ENCODE measurements around the gene ATP2A3. TPM values are rescaled to one million over a fixed set of nuclear protein-coding genes. Genes with fewer than 3 reads are reported as not detected.
"Not testable (repeated sequence)": the region's sequence is repeated elsewhere in the genome, so short reads cannot be mapped to it uniquely, and the experiment has no call there.

The ATP2A3 gene
- total RNA-seq, 6 experiments from 2014 or later = 1.5 to 4.3 (median 2.3) TPM

DNA sequence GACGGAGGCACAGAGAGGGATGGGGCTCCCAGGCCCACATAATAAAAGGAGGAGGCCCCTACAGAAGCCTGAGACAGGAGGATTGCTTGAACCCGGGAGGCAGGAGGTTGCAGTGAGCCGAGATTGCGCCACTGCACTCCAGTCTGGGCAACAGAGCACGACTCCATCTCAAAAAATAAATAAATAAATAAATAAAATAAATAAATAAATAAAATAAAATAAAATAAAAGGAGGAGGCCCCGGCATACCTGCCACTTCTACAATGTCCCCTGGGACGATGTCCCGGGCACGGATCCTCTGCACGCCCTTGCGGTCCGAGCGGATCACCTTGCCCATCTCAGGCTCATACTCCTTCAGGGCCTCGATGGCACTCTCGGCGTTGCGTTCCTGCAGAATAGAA lies 13.2 kb downstream of the ATP2A3 start:
- Histone ChIP-seq H3K4me1 (no peaks in the 10 kb centered on the region), H3K27me3 (no peaks in the 10 kb centered on the region), H3K27ac (no peak overlapping the region), H3K9me3 (no peaks in the 10 kb centered on the region), H3K4me3 (no peak overlapping the region), H3K36me3 (no peaks in the 10 kb centered on the region)
- ATAC-seq (no peak), DNase-seq (no peak)
- intact Hi-C loops (cut with DNase I) = no loop called here
- WGBS (ENCODE audit: insufficient coverage, low coverage, low lambda C conversion rate, missing lambda C conversion rate) = 91% methylated on average over 12 of the region's 17 CpGs
- TF ChIP-seq, protein P1, sequence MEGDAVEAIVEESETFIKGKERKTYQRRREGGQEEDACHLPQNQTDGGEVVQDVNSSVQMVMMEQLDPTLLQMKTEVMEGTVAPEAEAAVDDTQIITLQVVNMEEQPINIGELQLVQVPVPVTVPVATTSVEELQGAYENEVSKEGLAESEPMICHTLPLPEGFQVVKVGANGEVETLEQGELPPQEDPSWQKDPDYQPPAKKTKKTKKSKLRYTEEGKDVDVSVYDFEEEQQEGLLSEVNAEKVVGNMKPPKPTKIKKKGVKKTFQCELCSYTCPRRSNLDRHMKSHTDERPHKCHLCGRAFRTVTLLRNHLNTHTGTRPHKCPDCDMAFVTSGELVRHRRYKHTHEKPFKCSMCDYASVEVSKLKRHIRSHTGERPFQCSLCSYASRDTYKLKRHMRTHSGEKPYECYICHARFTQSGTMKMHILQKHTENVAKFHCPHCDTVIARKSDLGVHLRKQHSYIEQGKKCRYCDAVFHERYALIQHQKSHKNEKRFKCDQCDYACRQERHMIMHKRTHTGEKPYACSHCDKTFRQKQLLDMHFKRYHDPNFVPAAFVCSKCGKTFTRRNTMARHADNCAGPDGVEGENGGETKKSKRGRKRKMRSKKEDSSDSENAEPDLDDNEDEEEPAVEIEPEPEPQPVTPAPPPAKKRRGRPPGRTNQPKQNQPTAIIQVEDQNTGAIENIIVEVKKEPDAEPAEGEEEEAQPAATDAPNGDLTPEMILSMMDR (IDR thresholded peaks at IDR 0.05) = no peak
- no peak for TF ChIP-seq POLR2A (IDR thresholded peaks at IDR 0.05)

DNA sequence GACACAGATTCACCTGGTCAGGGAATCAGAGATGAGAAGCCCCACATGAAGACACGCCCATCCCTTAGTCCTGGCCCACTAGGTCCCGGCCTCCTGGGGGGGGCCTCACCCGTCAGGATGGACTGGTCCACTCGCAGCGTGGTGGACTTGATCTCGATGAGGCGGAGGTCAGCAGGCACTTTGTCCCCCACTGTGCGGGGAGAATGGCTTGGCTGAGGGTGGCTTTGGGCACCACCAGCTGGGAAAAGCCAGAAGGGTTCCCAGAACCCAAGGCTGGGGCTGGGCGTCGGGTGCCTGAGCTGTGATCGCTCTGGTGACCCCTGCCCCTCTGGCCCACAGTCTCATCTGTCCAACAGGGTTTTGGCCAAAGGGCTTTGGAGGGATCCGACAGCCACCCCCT lies 13.7 kb downstream of the ATP2A3 start:
- DNase-seq = no peak
- Histone ChIP-seq H3K4me3 (no peak overlapping the region), H3K27me3 (no peaks in the 10 kb centered on the region), H3K9me3 (no peaks in the 10 kb centered on the region), H3K36me3 (no peaks in the 10 kb centered on the region), H3K4me1 (no peaks in the 10 kb centered on the region), H3K27ac (no peak overlapping the region)
- intact Hi-C loops (cut with DNase I) = no loop called here
- 93% methylated on average over 5 of the region's 12 CpGs for WGBS (ENCODE audit: insufficient coverage, low coverage, low lambda C conversion rate, missing lambda C conversion rate)
- TF ChIP-seq POLR2A (IDR thresholded peaks at IDR 0.05) = no peak
- TF ChIP-seq, protein P1 (IDR thresholded peaks at IDR 0.05) = no peak
- ATAC-seq = no peak

DNA sequence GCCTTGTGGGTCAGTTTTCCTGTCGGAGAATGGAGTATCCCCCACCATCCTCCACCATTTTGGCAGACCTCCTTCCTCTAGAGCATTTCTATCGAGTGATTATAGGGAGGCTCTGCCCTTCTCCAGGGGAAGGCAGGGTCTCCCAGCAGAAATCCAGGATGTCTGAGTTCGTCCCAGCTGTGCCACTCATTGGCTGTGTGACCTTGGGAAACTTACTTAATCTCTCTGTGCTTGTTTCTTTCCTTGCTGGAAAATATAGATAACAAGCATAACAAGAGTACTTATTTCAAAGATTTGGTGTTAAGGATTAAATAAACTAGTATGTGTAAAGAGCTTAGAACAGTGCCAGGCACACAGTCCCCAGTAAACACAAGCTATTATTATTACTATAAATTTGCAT lies 14.8 kb downstream of the ATP2A3 start:
- TF ChIP-seq, protein P1 (IDR thresholded peaks at IDR 0.05) = no peak
- TF ChIP-seq POLR2A (IDR thresholded peaks at IDR 0.05) = no peak
- no peaks in the 10 kb centered on the region for H3K36me3 ChIP-seq
- 51% methylated on average over 2 of the region's 3 CpGs for WGBS (ENCODE audit: insufficient coverage, low coverage, low lambda C conversion rate, missing lambda C conversion rate)

DNA sequence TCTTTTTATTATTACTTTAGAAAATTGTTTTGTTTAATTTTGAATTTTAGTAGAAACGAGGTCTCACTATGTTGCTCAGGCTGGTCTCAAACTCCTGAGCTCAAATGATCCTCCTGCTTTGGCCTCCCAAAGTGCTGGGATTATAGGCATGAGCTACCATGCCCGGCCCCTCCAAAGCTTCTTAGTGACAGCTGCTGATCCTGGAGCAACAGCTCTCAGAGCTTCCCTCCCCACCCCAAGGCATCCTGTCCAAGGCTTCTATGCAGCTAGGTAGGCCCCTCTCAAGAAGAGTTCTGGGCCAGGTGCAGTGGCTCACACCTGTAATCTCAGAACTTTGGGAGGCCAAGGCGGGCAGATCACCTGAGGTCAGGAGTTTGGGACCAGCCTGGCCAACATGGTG lies 15.7 kb downstream of the ATP2A3 start:
- 78% methylated on average over 2 of the region's 3 CpGs for WGBS (ENCODE audit: insufficient coverage, low coverage, low lambda C conversion rate, missing lambda C conversion rate)
- DNase-seq; H3K27me3 ChIP-seq; H3K36me3 ChIP-seq; H3K9me3 ChIP-seq; ATAC-seq; H3K27ac ChIP-seq; intact Hi-C loops (cut with DNase I); H3K4me3 ChIP-seq; H3K4me1 ChIP-seq: not testable (repeated sequence)

More for the DNA sequence above, 14.8 kb downstream of the ATP2A3 start:
- H3K9me3 ChIP-seq = no peaks in the 10 kb centered on the region
- H3K4me3 ChIP-seq = no peak overlapping the region
- no peaks in the 10 kb centered on the region for H3K27me3 ChIP-seq
- intact Hi-C loops (cut with DNase I) = no loop called here
- peaks cover 0 to 3% (median 0%) of the 10 kb centered on the region in 4 donors for H3K4me1 ChIP-seq
- no peak overlapping the region for H3K27ac ChIP-seq
- DNase-seq (no peak), ATAC-seq (no peak)

DNA sequence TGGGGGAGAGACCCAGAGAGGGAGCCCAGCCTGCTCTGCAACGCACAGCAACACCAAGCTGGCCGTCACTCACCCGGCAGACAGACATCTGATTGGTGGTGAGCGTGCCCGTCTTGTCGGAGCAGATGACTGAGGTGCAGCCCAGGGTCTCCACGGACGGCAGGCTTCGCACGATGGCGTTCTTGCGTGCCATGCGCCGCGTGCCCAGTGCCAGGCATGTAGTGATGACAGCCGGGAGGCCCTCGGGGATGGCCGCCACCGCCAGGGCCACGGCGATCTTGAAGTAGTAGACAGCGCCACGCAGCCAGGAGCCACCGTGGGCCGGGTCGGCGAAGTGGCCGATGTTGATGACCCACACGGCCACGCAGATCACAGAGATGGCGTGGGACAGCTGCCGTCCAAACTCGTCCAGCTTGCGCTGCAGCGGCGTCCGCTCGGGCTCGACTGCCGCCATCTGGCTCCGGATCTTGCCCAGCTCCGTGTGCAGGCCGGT lies 16.9 kb downstream of the ATP2A3 start:
- H3K4me3 ChIP-seq = no peak overlapping the region
- peaks cover 0 to 3% (median 0%) of the 10 kb centered on the region in 4 donors for H3K4me1 ChIP-seq
- TF ChIP-seq, protein P1 (IDR thresholded peaks at IDR 0.05) = no peak
- no peak for TF ChIP-seq POLR2A (IDR thresholded peaks at IDR 0.05)
- H3K27me3 ChIP-seq = no peaks in the 10 kb centered on the region
- H3K27ac ChIP-seq = no peak overlapping the region
- intact Hi-C loops (cut with DNase I) = no loop called here
- H3K36me3 ChIP-seq = no peaks in the 10 kb centered on the region
- H3K9me3 ChIP-seq = no peaks in the 10 kb centered on the region
- no peak for DNase-seq
- whole genome bisulfite sequencing (ENCODE audit: insufficient coverage, low coverage, low lambda C conversion rate, missing lambda C conversion rate) = 95% methylated on average over 4 of the region's 43 CpGs
- no peak for ATAC-seq
